WERI-Rb-1 (cell line): ENCODE data around the gene PLEKHG5.

Experiments
- DNase-seq: peaks from one replicate; pipeline ENCODE4 v3.0.0-alpha.2; 2020
- H3K27ac ChIP-seq: fragments of 250-450 bp; sonication (Bioruptor Pico); 2 replicates; pipeline ENCODE4 v1.5.1; 2020; ENCODE audit warnings: mild to moderate bottlenecking, moderate library complexity
- H3K27me3 ChIP-seq: fragments of 250-450 bp; sonication (Bioruptor Pico); 2 replicates; pipeline ENCODE4 v1.5.1; 2021; ENCODE audit warnings: mild to moderate bottlenecking, low read depth, moderate library complexity; ENCODE audit not compliant: insufficient read depth, severe bottlenecking
- H3K36me3 ChIP-seq: fragments of 250-450 bp; sonication (Bioruptor Pico); 2 replicates; pipeline ENCODE4 v1.5.1; 2020; ENCODE audit warnings: mild to moderate bottlenecking, moderate library complexity
- H3K4me3 ChIP-seq: 2 replicates; pipeline ENCODE4 v1.5.1; 2011; ENCODE audit warnings: low read depth, mild to moderate bottlenecking, control low read depth, low read length
- H3K9me3 ChIP-seq: fragments of 250-450 bp; sonication (Bioruptor Pico); 2 replicates; pipeline ENCODE4 v1.5.1; 2021; ENCODE audit warnings: mild to moderate bottlenecking, moderate library complexity; ENCODE audit not compliant: severe bottlenecking
- CTCF ChIP-seq: IDR thresholded peaks from 2 replicates; pipeline ENCODE4 v1.5.1; 2011; ENCODE audit warnings: low read depth, mild to moderate bottlenecking, control low read depth, inconsistent platforms, low read length

PLEKHG5 gene

GRCh38 chr1:6512245-6512907 lies 20.9 kb upstream of the PLEKHG5 start:
- no peak for TF ChIP-seq CTCF
- peak overlapping the region; percentile 76 for H3K27ac ChIP-seq
- peak; percentile 34 for DNase-seq
- no peaks in the 10 kb centered on the region for H3K9me3 ChIP-seq
- H3K4me3 ChIP-seq: no peak overlapping the region
- no peaks in the 10 kb centered on the region for H3K36me3 ChIP-seq
- no peaks in the 10 kb centered on the region for H3K27me3 ChIP-seq

- Histone ChIP-seq H3K36me3 (no peaks in the 10 kb centered on the region), H3K4me3 (no peak overlapping the region), H3K9me3 (no peaks in the 10 kb centered on the region), H3K27me3 (no peaks in the 10 kb centered on the region), H3K27ac (peak overlapping the region; percentile 76)
- DNase-seq: no peak
- no peak for TF ChIP-seq CTCF
Observed at GRCh38 chr1:6511561-6512244, 20.2 kb upstream of the PLEKHG5 start.

GRCh38 chr1:6511056-6511455 lies 19.6 kb upstream of the PLEKHG5 start:
- Histone ChIP-seq H3K27ac (no peak overlapping the region; the same call in 1 of the 2 replicates), H3K9me3 (no peaks in the 10 kb centered on the region), H3K27me3 (no peaks in the 10 kb centered on the region), H3K36me3 (no peaks in the 10 kb centered on the region), H3K4me3 (no peak overlapping the region)
- no peak for TF ChIP-seq CTCF
- no peak for DNase-seq

- no peak for DNase-seq
- Histone ChIP-seq H3K36me3 (no peaks in the 10 kb centered on the region), H3K27ac (no peak overlapping the region), H3K4me3 (no peak overlapping the region), H3K27me3 (no peaks in the 10 kb centered on the region), H3K9me3 (no peaks in the 10 kb centered on the region)
- TF ChIP-seq CTCF: no peak
Observed at GRCh38 chr1:6510493-6510892, 19.0 kb upstream of the PLEKHG5 start.

GRCh38 chr1:6509919-6510291 lies 18.4 kb upstream of the PLEKHG5 start:
- Histone ChIP-seq H3K27me3 (no peaks in the 10 kb centered on the region), H3K9me3 (no peaks in the 10 kb centered on the region), H3K27ac (no peak overlapping the region), H3K4me3 (no peak overlapping the region), H3K36me3 (no peaks in the 10 kb centered on the region)
- no peak for TF ChIP-seq CTCF
- DNase-seq: no peak
